ENCODE results near the gene STK24. TPM values are rescaled to one million over a fixed set of nuclear protein-coding genes. Genes with fewer than 3 reads are reported as not detected.

The STK24 gene
- total and polyA plus RNA-seq, 10 of the 15 experiments (the other 5 are each of a cell fraction or from before 2014, with no cell fraction given) = 7.5 to 115 (median 52.9) TPM

DNA sequence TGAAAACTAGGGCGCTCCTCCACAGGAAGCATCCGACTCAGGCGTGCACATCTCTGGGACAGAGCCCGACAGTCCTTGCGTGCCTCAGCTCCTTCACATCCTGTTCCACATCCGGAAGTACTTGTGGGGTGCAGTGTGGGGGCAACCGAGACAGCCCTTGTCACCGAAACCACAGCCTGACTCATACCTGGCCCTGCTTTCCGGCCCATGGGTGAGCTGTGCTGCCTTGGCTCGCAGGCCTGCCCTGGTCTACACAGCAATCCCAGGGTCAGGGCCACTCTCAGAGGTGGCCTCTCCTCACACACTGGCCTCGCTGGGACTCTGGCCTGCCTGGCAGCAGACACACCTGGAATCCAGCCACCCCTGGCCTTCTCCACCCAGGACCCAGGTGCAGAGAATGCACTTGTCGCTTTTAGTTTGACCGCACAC, 100.4 kb downstream of the STK24 start (continued):
- TF ChIP-seq, protein P1, sequence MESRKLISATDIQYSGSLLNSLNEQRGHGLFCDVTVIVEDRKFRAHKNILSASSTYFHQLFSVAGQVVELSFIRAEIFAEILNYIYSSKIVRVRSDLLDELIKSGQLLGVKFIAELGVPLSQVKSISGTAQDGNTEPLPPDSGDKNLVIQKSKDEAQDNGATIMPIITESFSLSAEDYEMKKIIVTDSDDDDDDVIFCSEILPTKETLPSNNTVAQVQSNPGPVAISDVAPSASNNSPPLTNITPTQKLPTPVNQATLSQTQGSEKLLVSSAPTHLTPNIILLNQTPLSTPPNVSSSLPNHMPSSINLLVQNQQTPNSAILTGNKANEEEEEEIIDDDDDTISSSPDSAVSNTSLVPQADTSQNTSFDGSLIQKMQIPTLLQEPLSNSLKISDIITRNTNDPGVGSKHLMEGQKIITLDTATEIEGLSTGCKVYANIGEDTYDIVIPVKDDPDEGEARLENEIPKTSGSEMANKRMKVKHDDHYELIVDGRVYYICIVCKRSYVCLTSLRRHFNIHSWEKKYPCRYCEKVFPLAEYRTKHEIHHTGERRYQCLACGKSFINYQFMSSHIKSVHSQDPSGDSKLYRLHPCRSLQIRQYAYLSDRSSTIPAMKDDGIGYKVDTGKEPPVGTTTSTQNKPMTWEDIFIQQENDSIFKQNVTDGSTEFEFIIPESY (IDR thresholded peaks at IDR 0.05) = no peak
- TF ChIP-seq MEF2B (IDR thresholded peaks at IDR 0.05; ENCODE audit: partially characterized antibody, poor library complexity, severe bottlenecking) = peak; percentile 63
- peak; percentile 98 for TF ChIP-seq NFIC (IDR thresholded peaks at IDR 0.05; ENCODE audit: low read depth, low read length)
- TF ChIP-seq YBX1 (IDR thresholded peaks at IDR 0.05) = no peak
- peak; percentile 85 for TF ChIP-seq CREB1 (IDR thresholded peaks at IDR 0.05; ENCODE audit: low read depth)
- no peak for TF ChIP-seq SMAD5 (IDR thresholded peaks at IDR 0.05; ENCODE audit: low read depth)
- TF ChIP-seq, protein P2, sequence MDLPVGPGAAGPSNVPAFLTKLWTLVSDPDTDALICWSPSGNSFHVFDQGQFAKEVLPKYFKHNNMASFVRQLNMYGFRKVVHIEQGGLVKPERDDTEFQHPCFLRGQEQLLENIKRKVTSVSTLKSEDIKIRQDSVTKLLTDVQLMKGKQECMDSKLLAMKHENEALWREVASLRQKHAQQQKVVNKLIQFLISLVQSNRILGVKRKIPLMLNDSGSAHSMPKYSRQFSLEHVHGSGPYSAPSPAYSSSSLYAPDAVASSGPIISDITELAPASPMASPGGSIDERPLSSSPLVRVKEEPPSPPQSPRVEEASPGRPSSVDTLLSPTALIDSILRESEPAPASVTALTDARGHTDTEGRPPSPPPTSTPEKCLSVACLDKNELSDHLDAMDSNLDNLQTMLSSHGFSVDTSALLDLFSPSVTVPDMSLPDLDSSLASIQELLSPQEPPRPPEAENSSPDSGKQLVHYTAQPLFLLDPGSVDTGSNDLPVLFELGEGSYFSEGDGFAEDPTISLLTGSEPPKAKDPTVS (IDR thresholded peaks at IDR 0.05; ENCODE audit: low read depth, low read length) = no peak
- TF ChIP-seq, protein P3, sequence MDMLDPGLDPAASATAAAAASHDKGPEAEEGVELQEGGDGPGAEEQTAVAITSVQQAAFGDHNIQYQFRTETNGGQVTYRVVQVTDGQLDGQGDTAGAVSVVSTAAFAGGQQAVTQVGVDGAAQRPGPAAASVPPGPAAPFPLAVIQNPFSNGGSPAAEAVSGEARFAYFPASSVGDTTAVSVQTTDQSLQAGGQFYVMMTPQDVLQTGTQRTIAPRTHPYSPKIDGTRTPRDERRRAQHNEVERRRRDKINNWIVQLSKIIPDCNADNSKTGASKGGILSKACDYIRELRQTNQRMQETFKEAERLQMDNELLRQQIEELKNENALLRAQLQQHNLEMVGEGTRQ (IDR thresholded peaks at IDR 0.05; ENCODE audit: borderline replicate concordance, low read depth, low read length) = no peak
- no peak for TF ChIP-seq STAT1 (conservative IDR thresholded peaks at IDR 0.05)
- TF ChIP-seq, protein P4, sequence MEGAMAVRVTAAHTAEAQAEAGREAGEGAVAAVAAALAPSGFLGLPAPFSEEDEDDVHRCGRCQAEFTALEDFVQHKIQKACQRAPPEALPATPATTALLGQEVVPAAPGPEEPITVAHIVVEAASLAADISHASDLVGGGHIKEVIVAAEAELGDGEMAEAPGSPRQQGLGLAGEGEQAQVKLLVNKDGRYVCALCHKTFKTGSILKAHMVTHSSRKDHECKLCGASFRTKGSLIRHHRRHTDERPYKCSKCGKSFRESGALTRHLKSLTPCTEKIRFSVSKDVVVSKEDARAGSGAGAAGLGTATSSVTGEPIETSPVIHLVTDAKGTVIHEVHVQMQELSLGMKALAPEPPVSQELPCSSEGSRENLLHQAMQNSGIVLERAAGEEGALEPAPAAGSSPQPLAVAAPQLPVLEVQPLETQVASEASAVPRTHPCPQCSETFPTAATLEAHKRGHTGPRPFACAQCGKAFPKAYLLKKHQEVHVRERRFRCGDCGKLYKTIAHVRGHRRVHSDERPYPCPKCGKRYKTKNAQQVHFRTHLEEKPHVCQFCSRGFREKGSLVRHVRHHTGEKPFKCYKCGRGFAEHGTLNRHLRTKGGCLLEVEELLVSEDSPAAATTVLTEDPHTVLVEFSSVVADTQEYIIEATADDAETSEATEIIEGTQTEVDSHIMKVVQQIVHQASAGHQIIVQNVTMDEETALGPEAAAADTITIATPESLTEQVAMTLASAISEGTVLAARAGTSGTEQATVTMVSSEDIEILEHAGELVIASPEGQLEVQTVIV (IDR thresholded peaks at IDR 0.05; ENCODE audit: borderline replicate concordance, partially characterized antibody) = peak; percentile 43
- TF ChIP-seq, protein P5, sequence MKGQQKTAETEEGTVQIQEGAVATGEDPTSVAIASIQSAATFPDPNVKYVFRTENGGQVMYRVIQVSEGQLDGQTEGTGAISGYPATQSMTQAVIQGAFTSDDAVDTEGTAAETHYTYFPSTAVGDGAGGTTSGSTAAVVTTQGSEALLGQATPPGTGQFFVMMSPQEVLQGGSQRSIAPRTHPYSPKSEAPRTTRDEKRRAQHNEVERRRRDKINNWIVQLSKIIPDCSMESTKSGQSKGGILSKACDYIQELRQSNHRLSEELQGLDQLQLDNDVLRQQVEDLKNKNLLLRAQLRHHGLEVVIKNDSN (IDR thresholded peaks at IDR 0.05; ENCODE audit: borderline replicate concordance, extremely low read length, insufficient read depth, low read depth, low read length) = no peak
- no peak; the same call in 1 of the 2 replicates for TF ChIP-seq TARDBP (IDR thresholded peaks at IDR 0.05; ENCODE audit: borderline replicate concordance)
- peak in 1 of 2 experiments; percentile 99; a peak in 2 of 4 replicates for TF ChIP-seq ETV6 (conservative IDR thresholded peaks at IDR 0.05 in 1 of 2, IDR thresholded peaks at IDR 0.05 in 1 of 2; ENCODE audit: borderline replicate concordance in 1 of 2, low read depth in 1 of 2)
- TF ChIP-seq, protein P6, sequence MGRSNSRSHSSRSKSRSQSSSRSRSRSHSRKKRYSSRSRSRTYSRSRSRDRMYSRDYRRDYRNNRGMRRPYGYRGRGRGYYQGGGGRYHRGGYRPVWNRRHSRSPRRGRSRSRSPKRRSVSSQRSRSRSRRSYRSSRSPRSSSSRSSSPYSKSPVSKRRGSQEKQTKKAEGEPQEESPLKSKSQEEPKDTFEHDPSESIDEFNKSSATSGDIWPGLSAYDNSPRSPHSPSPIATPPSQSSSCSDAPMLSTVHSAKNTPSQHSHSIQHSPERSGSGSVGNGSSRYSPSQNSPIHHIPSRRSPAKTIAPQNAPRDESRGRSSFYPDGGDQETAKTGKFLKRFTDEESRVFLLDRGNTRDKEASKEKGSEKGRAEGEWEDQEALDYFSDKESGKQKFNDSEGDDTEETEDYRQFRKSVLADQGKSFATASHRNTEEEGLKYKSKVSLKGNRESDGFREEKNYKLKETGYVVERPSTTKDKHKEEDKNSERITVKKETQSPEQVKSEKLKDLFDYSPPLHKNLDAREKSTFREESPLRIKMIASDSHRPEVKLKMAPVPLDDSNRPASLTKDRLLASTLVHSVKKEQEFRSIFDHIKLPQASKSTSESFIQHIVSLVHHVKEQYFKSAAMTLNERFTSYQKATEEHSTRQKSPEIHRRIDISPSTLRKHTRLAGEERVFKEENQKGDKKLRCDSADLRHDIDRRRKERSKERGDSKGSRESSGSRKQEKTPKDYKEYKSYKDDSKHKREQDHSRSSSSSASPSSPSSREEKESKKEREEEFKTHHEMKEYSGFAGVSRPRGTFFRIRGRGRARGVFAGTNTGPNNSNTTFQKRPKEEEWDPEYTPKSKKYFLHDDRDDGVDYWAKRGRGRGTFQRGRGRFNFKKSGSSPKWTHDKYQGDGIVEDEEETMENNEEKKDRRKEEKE (IDR thresholded peaks at IDR 0.05) = no peak
- peak; percentile 99 for TF ChIP-seq SMARCA5 (IDR thresholded peaks at IDR 0.05)
- peak; percentile 57; the same call in 1 of the 2 replicates for TF ChIP-seq YY1 (IDR thresholded peaks at IDR 0.05; ENCODE audit: low read depth, low read length)
- TF ChIP-seq POLR2AphosphoS2 (IDR thresholded peaks at IDR 0.05; ENCODE audit: low read depth, low read length) = no peak
- TF ChIP-seq NFYB (IDR thresholded peaks at IDR 0.05; ENCODE audit: insufficient read depth, low read depth, low read length) = no peak
